CD8-positive, alpha-beta memory T cell (primary cell): Measurements from ENCODE around the gene STXBP6. TPM values are rescaled to one million over a fixed set of nuclear protein-coding genes. Genes with fewer than 3 reads are reported as not detected.
A peak's percentile ranks its signal among the peaks of the same experiment; 100 is the strongest.

ENCODE experiments used
- CTCF ChIA-PET: fragments of 350-600 bp; sonication (Branson Sonifier 250); formaldehyde crosslinking; loops from one replicate; lab custom pipeline; 2021; ENCODE audit warnings: antibody characterized with exemption; lab: Charles Lee
- POLR2A ChIA-PET: fragments of 350-600 bp; sonication (Branson Sonifier 250); formaldehyde crosslinking; loops from one replicate; lab custom pipeline; 2021; ENCODE audit warnings: antibody characterized with exemption; lab: Charles Lee
- DNase-seq, 5 donors: peaks; one replicate each; pipeline versions ENCODE4 v3.0.0 to v3.0.0-alpha.2; 2020 to 2022; ENCODE audit warnings: mixed read lengths in 1 of 5
- H3K27ac ChIP-seq: one replicate; pipeline ENCODE4 v1.7.0; 2013; ENCODE audit warnings: low read depth, mild to moderate bottlenecking, low read length, moderate library complexity
- H3K27me3 ChIP-seq: 2 replicates; pipeline ENCODE4 v1.7.0; 2013; ENCODE audit warnings: low read length, mild to moderate bottlenecking; ENCODE audit not compliant: insufficient read depth, poor library complexity, severe bottlenecking
- H3K36me3 ChIP-seq: 2 replicates; pipeline ENCODE4 v1.7.0; 2013; ENCODE audit warnings: mild to moderate bottlenecking, low read length, moderate library complexity; ENCODE audit not compliant: insufficient read depth
- H3K4me1 ChIP-seq: 2 replicates; pipeline ENCODE4 v1.7.0; 2013; ENCODE audit warnings: mild to moderate bottlenecking, low read length, moderate library complexity; ENCODE audit not compliant: insufficient read depth
- H3K4me3 ChIP-seq: 2 replicates; pipeline ENCODE4 v1.7.0; 2013; ENCODE audit warnings: mild to moderate bottlenecking, low read length
- H3K9me3 ChIP-seq: 2 replicates; pipeline ENCODE4 v1.7.0; 2013; ENCODE audit warnings: mild to moderate bottlenecking, low read length
- H3K27ac Mint-ChIP-seq, 8 donors: one replicate each; pipeline ENCODE4 v1.8.0; 2020 to 2021; ENCODE audit warnings: mixed read lengths in 8 of 8, mild to moderate bottlenecking in 6 of 8, inconsistent platforms in 3 of 8, moderate library complexity in 3 of 8
- H3K27me3 Mint-ChIP-seq, 2 donors: one replicate each; pipeline ENCODE4 v1.8.0; 2020 to 2021; ENCODE audit warnings: mixed read lengths in 2 of 2, mild to moderate bottlenecking in 1 of 2, moderate library complexity in 1 of 2
- H3K36me3 Mint-ChIP-seq, 3 donors: one replicate each; pipeline ENCODE4 v1.8.0; 2020 to 2021; ENCODE audit warnings: mixed read lengths in 3 of 3, inconsistent platforms in 1 of 3, mild to moderate bottlenecking in 1 of 3
- H3K4me1 Mint-ChIP-seq, 3 donors: one replicate each; pipeline ENCODE4 v1.8.0; 2020 to 2021; ENCODE audit warnings: mixed read lengths in 3 of 3, inconsistent platforms in 1 of 3, mild to moderate bottlenecking in 1 of 3
- H3K4me3 Mint-ChIP-seq, 7 donors: one replicate each; pipeline ENCODE4 v1.8.0; 2020 to 2021; ENCODE audit warnings: mixed read lengths in 7 of 7, mild to moderate bottlenecking in 6 of 7, moderate library complexity in 4 of 7, inconsistent platforms in 2 of 7
- H3K9me3 Mint-ChIP-seq, 5 donors: one replicate each; pipeline ENCODE4 v1.8.0; 2020 to 2022; ENCODE audit warnings: mixed read lengths in 5 of 5, mild to moderate bottlenecking in 3 of 5, moderate library complexity in 2 of 5, inconsistent platforms in 1 of 5
- polyA plus RNA-seq: library from polyadenylated mRNA; unstranded; fragments of 300-500 nt; fragmentation: Illumina TruSeq; gene quantifications from one replicate; pipeline ENCODE4 v1.2.3, GENCODE V29; 2021
- total RNA-seq, 2 experiments: library from RNA; stranded (reverse); gene quantifications; one replicate each; pipeline ENCODE4 v1.2.3, GENCODE V29; 2021

STXBP6 gene
- total and polyA plus RNA-seq, 3 experiments from 2014 or later, result 0.28 to 0.38 TPM; not detected in 1

GRCh38 chr14:24974591-24975374 lies 75.2 kb downstream of the STXBP6 start:
- Mint-ChIP-seq H3K4me1 (no peaks in the 10 kb centered on the region), H3K27ac (no peak overlapping the region), H3K4me3 (no peak overlapping the region), H3K9me3 (peaks cover 0 to 2% (median 0%) of the 10 kb centered on the region in 5 donors), H3K27me3 (peaks cover 4 to 35% of the 10 kb centered on the region in 2 donors), H3K36me3 (no peaks in the 10 kb centered on the region)
- no peaks in the 10 kb centered on the region for H3K9me3 ChIP-seq
- H3K36me3 ChIP-seq, result no peaks in the 10 kb centered on the region
- H3K4me1 ChIP-seq, result no peaks in the 10 kb centered on the region
- POLR2A ChIA-PET, result no interaction called here
- H3K27me3 ChIP-seq, result no peaks in the 10 kb centered on the region
- CTCF ChIA-PET, result no interaction called here
- H3K27ac ChIP-seq, result no peak overlapping the region
- H3K4me3 ChIP-seq, result no peak overlapping the region
- DNase-seq, result no peak

- H3K27me3 ChIP-seq, result no peaks in the 10 kb centered on the region
- H3K36me3 ChIP-seq, result no peaks in the 10 kb centered on the region
- no peaks in the 10 kb centered on the region for H3K36me3 Mint-ChIP-seq
- no peaks in the 10 kb centered on the region for H3K4me1 ChIP-seq
- ChIA-PET CTCF (no interaction called here), POLR2A (no interaction called here)
- H3K4me3 ChIP-seq, result no peak overlapping the region
- no peaks in the 10 kb centered on the region for H3K4me1 Mint-ChIP-seq
- H3K27ac ChIP-seq, result no peak overlapping the region
- DNase-seq, result no peak
- H3K27me3 Mint-ChIP-seq, result peaks cover 1 to 39% of the 10 kb centered on the region in 2 donors
- peaks cover 0 to 2% (median 0%) of the 10 kb centered on the region in 5 donors for H3K9me3 Mint-ChIP-seq
- no peak overlapping the region for H3K27ac Mint-ChIP-seq
- no peak overlapping the region for H3K4me3 Mint-ChIP-seq
- no peaks in the 10 kb centered on the region for H3K9me3 ChIP-seq
Observed at GRCh38 chr14:24972844-24973243, 77.1 kb downstream of the STXBP6 start.

GRCh38 chr14:24971255-24971654 lies 78.7 kb downstream of the STXBP6 start:
- H3K36me3 Mint-ChIP-seq, result no peaks in the 10 kb centered on the region
- H3K9me3 Mint-ChIP-seq, result peaks cover 0 to 2% (median 0%) of the 10 kb centered on the region in 5 donors
- H3K4me1 Mint-ChIP-seq, result no peaks in the 10 kb centered on the region
- POLR2A ChIA-PET, result no interaction called here
- Histone ChIP-seq H3K9me3 (no peaks in the 10 kb centered on the region), H3K4me1 (no peaks in the 10 kb centered on the region), H3K27me3 (no peaks in the 10 kb centered on the region), H3K4me3 (no peak overlapping the region), H3K27ac (no peak overlapping the region), H3K36me3 (no peaks in the 10 kb centered on the region)
- CTCF ChIA-PET, result no interaction called here
- H3K27ac Mint-ChIP-seq, result no peak overlapping the region
- H3K4me3 Mint-ChIP-seq, result no peak overlapping the region
- DNase-seq, result no peak
- peaks cover 4 to 36% of the 10 kb centered on the region in 2 donors for H3K27me3 Mint-ChIP-seq

- Mint-ChIP-seq H3K4me1 (no peaks in the 10 kb centered on the region), H3K36me3 (no peaks in the 10 kb centered on the region), H3K9me3 (no peaks in the 10 kb centered on the region), H3K4me3 (no peak overlapping the region), H3K27me3 (peaks cover 2 to 26% of the 10 kb centered on the region in 2 donors), H3K27ac (no peak overlapping the region)
- H3K27me3 ChIP-seq, result no peaks in the 10 kb centered on the region
- no peak for DNase-seq
- H3K4me1 ChIP-seq, result no peaks in the 10 kb centered on the region
- no peaks in the 10 kb centered on the region for H3K36me3 ChIP-seq
- no peak overlapping the region for H3K4me3 ChIP-seq
- CTCF ChIA-PET, result no interaction called here
- H3K27ac ChIP-seq, result no peak overlapping the region
- H3K9me3 ChIP-seq, result no peaks in the 10 kb centered on the region
- POLR2A ChIA-PET, result no interaction called here
Observed at GRCh38 chr14:24966579-24966964, 83.4 kb downstream of the STXBP6 start.

GRCh38 chr14:24965934-24966578 lies 83.9 kb downstream of the STXBP6 start:
- Histone ChIP-seq H3K27ac (no peak overlapping the region), H3K4me1 (no peaks in the 10 kb centered on the region), H3K4me3 (no peak overlapping the region), H3K9me3 (no peaks in the 10 kb centered on the region), H3K36me3 (no peaks in the 10 kb centered on the region), H3K27me3 (no peaks in the 10 kb centered on the region)
- H3K4me3 Mint-ChIP-seq, result no peak overlapping the region
- ChIA-PET POLR2A (no interaction called here), CTCF (no interaction called here)
- H3K4me1 Mint-ChIP-seq, result no peaks in the 10 kb centered on the region
- peaks cover 2 to 30% of the 10 kb centered on the region in 2 donors for H3K27me3 Mint-ChIP-seq
- H3K9me3 Mint-ChIP-seq, result no peaks in the 10 kb centered on the region
- no peak overlapping the region for H3K27ac Mint-ChIP-seq
- DNase-seq, result no peak
- H3K36me3 Mint-ChIP-seq, result no peaks in the 10 kb centered on the region

- H3K4me3 ChIP-seq, result no peak overlapping the region
- no peak overlapping the region for H3K27ac ChIP-seq
- H3K4me3 Mint-ChIP-seq, result no peak overlapping the region
- H3K9me3 Mint-ChIP-seq, result no peaks in the 10 kb centered on the region
- H3K4me1 ChIP-seq, result no peaks in the 10 kb centered on the region
- no peaks in the 10 kb centered on the region for H3K9me3 ChIP-seq
- H3K36me3 Mint-ChIP-seq, result no peaks in the 10 kb centered on the region
- H3K27ac Mint-ChIP-seq, result no peak overlapping the region
- no peaks in the 10 kb centered on the region for H3K27me3 ChIP-seq
- H3K4me1 Mint-ChIP-seq, result no peaks in the 10 kb centered on the region
- H3K36me3 ChIP-seq, result no peaks in the 10 kb centered on the region
- peaks cover 2 to 28% of the 10 kb centered on the region in 2 donors for H3K27me3 Mint-ChIP-seq
- CTCF ChIA-PET, result no interaction called here
- DNase-seq, result no peak
- POLR2A ChIA-PET, result no interaction called here
Observed at GRCh38 chr14:24965578-24965933, 84.4 kb downstream of the STXBP6 start.

GRCh38 chr14:24964591-24964990 lies 85.4 kb downstream of the STXBP6 start:
- ChIA-PET POLR2A (no interaction called here), CTCF (no interaction called here)
- Mint-ChIP-seq H3K27me3 (peaks cover 2 to 21% of the 10 kb centered on the region in 2 donors), H3K9me3 (no peaks in the 10 kb centered on the region), H3K4me1 (no peaks in the 10 kb centered on the region), H3K36me3 (no peaks in the 10 kb centered on the region), H3K4me3 (no peak overlapping the region), H3K27ac (peak overlapping the region in 1 of 8 donors; percentile 58)
- DNase-seq, result no peak
- no peaks in the 10 kb centered on the region for H3K4me1 ChIP-seq
- no peaks in the 10 kb centered on the region for H3K27me3 ChIP-seq
- no peak overlapping the region for H3K4me3 ChIP-seq
- H3K9me3 ChIP-seq, result no peaks in the 10 kb centered on the region
- H3K27ac ChIP-seq, result no peak overlapping the region
- H3K36me3 ChIP-seq, result no peaks in the 10 kb centered on the region

GRCh38 chr14:24964048-24964447 lies 85.9 kb downstream of the STXBP6 start:
- no peak overlapping the region for H3K4me3 ChIP-seq
- no peaks in the 10 kb centered on the region for H3K4me1 ChIP-seq
- H3K27me3 Mint-ChIP-seq, result peaks cover 2 to 20% of the 10 kb centered on the region in 2 donors
- no peak overlapping the region for H3K27ac ChIP-seq
- CTCF ChIA-PET, result no interaction called here
- H3K36me3 Mint-ChIP-seq, result no peaks in the 10 kb centered on the region
- H3K9me3 ChIP-seq, result no peaks in the 10 kb centered on the region
- no peaks in the 10 kb centered on the region for H3K27me3 ChIP-seq
- H3K27ac Mint-ChIP-seq, result no peak overlapping the region
- H3K36me3 ChIP-seq, result no peaks in the 10 kb centered on the region
- DNase-seq, result no peak
- POLR2A ChIA-PET, result no interaction called here
- no peaks in the 10 kb centered on the region for H3K4me1 Mint-ChIP-seq
- H3K4me3 Mint-ChIP-seq, result no peak overlapping the region
- peaks cover 0 to 1% (median 0%) of the 10 kb centered on the region in 5 donors for H3K9me3 Mint-ChIP-seq
